IMR-90 (cell line): Measurements from ENCODE around the gene GGT5.

Experiments
- CEBPB ChIP-seq: IDR thresholded peaks from 2 replicates; pipeline ENCODE4 v1.6.1; 2012; ENCODE audit warnings: low read depth, low read length, improper control_type of control experiment
- CHD1 ChIP-seq: IDR thresholded peaks from 2 replicates; pipeline ENCODE4 v1.6.1; 2012; ENCODE audit warnings: low read depth, low read length, improper control_type of control experiment
- CTCF ChIP-seq: conservative IDR thresholded peaks from 2 replicates; pipeline ENCODE4 v1.5.1; 2012; ENCODE audit warnings: mild to moderate bottlenecking, low read depth, low read length, improper control_type of control experiment
- FOS ChIP-seq: fragments of 150-350 bp; IDR thresholded peaks from 2 replicates; pipeline ENCODE4 v1.6.1; 2016; ENCODE audit warnings: low read depth, low read length
- POLR2A ChIP-seq: IDR thresholded peaks from 2 replicates; pipeline ENCODE4 v1.6.1; 2012; ENCODE audit warnings: mild to moderate bottlenecking, low read depth, low read length
- RAD21 ChIP-seq: IDR thresholded peaks from 2 replicates; pipeline ENCODE4 v1.6.1; 2012; ENCODE audit warnings: low read length, improper control_type of control experiment
- RCOR1 ChIP-seq: IDR thresholded peaks from 2 replicates; pipeline ENCODE4 v1.6.1; 2012; ENCODE audit warnings: mild to moderate bottlenecking, low read length, improper control_type of control experiment; ENCODE audit not compliant: insufficient replicate concordance
- RFX5 ChIP-seq: IDR thresholded peaks from 2 replicates; pipeline ENCODE4 v1.8.0; 2012; ENCODE audit warnings: low read depth, mild to moderate bottlenecking, low read length, moderate library complexity

DNA sequence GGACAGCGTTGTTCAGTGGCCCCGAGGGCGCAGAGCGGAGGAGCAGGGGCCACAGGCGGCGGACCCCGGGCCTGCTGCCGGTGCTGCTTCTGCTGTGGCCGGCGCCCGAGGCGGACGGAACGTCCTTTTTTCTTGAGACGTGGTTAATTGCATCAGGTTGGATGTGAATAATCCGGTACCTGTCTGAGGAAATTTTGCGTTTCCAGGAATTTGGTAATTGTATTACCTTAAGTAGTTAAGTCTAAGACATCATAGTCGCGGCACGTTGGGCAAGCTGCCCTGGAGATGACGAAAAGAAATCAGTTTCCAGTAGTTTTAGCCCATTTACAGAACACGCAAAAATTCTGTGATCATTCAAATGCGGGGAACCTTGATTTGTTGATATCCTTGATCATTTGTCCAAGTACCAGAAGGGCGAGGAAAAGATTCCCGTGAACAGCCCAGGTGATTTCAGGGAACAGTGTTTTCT lies 26.5 kb upstream of the GGT5 start:
- TF ChIP-seq FOS (no peak), RCOR1 (no peak), CTCF (no peak), POLR2A (no peak), CHD1 (no peak), RAD21 (no peak), RFX5 (no peak), CEBPB (no peak)
